K562 (cell line): Measurements from ENCODE around the gene CERS1. TPM values are rescaled to one million over a fixed set of nuclear protein-coding genes. Genes with fewer than 3 reads are reported as not detected.

Source experiments
- ATAC-seq: fragments of 200-7000 bp; cut with Tn5 transposase; 3 replicates; pipeline ENCODE4 v1.9.1; 2020; ENCODE audit warnings: moderate library complexity
- BruUV-seq: library from RNA; stranded (reverse); fragments of 400-500 nt; replicated peaks from 2 replicates; lab custom pipeline; 2021; lab: Mats Ljungman, UMichigan
- CTCF ChIA-PET: fragments of 300-600 bp; formaldehyde crosslinking; extraction: SDS; loops from one replicate; lab custom pipeline; 2021; ENCODE audit warnings: low intra/inter-chr PET ratio; lab: Yijun Ruan, JAX
- POLR2A ChIA-PET: fragments of 300-600, 350-650 bp; sonication (Branson Sonifier 250); formaldehyde crosslinking; extraction: SDS; loops from one replicate; lab custom pipeline; 2021; ENCODE audit warnings: antibody characterized with exemption, inconsistent platforms; lab: Yijun Ruan, JAX
- DNase-seq, 4 experiments: peaks; one replicate each; pipeline versions ENCODE4 v3.0.0 to v3.0.0-alpha.2; 2011 to 2018; ENCODE audit warnings: low spot score in 3 of 4, mixed read lengths in 3 of 4; ENCODE audit errors: extremely low read depth in 1 of 4
- FAIRE-seq: peaks from 2 replicates; lab custom pipeline; 2011; peaks lifted over from hg19 to GRCh38; lab: Jason Lieb, UNC
- H2AFZ ChIP-seq: 2 replicates; pipeline ENCODE4 v1.6.0; 2011; ENCODE audit warnings: low read depth, low read length, control low read depth, inconsistent platforms
- H3K27ac ChIP-seq: fragments of 200-600 bp; 3 replicates; pipeline ENCODE4 v1.8.0; 2011; ENCODE audit warnings: low read depth, mild to moderate bottlenecking, control low read depth, inconsistent platforms, low read length, moderate library complexity, mixed read lengths; ENCODE audit errors: extremely low read depth
- H3K27me3 ChIP-seq, 2 experiments: fragments of 300-600 bp in 1 of 2; 2 replicates in 1 of 2; 3 replicates in 1 of 2; pipeline versions ENCODE4 v1.6.0 to v1.8.0; 2011; ENCODE audit warnings: inconsistent platforms in 2 of 2, low read length in 2 of 2, mild to moderate bottlenecking in 1 of 2, mixed read lengths in 1 of 2, moderate library complexity in 1 of 2; ENCODE audit not compliant: control insufficient read depth in 2 of 2, insufficient read depth in 2 of 2
- H3K36me3 ChIP-seq: fragments of 300-600 bp; 3 replicates; pipeline ENCODE4 v1.8.0; 2011; ENCODE audit warnings: mild to moderate bottlenecking, low read length, inconsistent platforms; ENCODE audit not compliant: control insufficient read depth, insufficient read depth
- H3K4me1 ChIP-seq, 2 experiments: fragments of 200-600 bp in 1 of 2; replicated peaks in 1 of 2; 2 replicates in 1 of 2; 3 replicates in 1 of 2; pipeline versions ENCODE4 v1.5.1 to v1.8.0; 2011; ENCODE audit warnings: inconsistent platforms in 2 of 2, low read length in 2 of 2, mild to moderate bottlenecking in 1 of 2, mixed read lengths in 1 of 2, moderate library complexity in 1 of 2; ENCODE audit not compliant: control insufficient read depth in 2 of 2, insufficient read depth in 2 of 2
- H3K4me2 ChIP-seq: 2 replicates; pipeline ENCODE4 v1.6.1; 2011; ENCODE audit warnings: low read length, control low read depth, inconsistent platforms, mixed read lengths; ENCODE audit not compliant: insufficient read depth
- H3K4me3 ChIP-seq: fragments of 200-600 bp; sonication (generic), shearing (Covaris generic); 2 replicates; pipeline ENCODE4 v1.5.1; 2016; ENCODE audit warnings: control low read depth, inconsistent platforms
- H3K79me2 ChIP-seq: fragments of 200-600 bp; 3 replicates; pipeline ENCODE4 v1.8.0; 2011; ENCODE audit warnings: low read length, inconsistent platforms; ENCODE audit not compliant: control insufficient read depth, insufficient read depth
- H3K9ac ChIP-seq, 2 experiments: 2 replicates each; pipeline versions ENCODE4 v1.6.0 to v1.6.1; 2011; ENCODE audit warnings: low read depth in 2 of 2, low read length in 2 of 2, control low read depth in 1 of 2, inconsistent platforms in 1 of 2, mild to moderate bottlenecking in 1 of 2, mixed read lengths in 1 of 2; ENCODE audit not compliant: insufficient read depth in 1 of 2
- H3K9me1 ChIP-seq: one replicate; pipeline ENCODE4 v1.6.0; 2011; ENCODE audit warnings: inconsistent platforms, mild to moderate bottlenecking, low read length, moderate library complexity; ENCODE audit not compliant: control insufficient read depth, insufficient read depth
- H3K9me3 ChIP-seq: replicated peaks from 2 replicates; pipeline ENCODE4 v1.5.1; 2011; ENCODE audit warnings: low read depth, low read length, inconsistent platforms; ENCODE audit not compliant: control insufficient read depth, insufficient read depth
- H4K20me1 ChIP-seq: replicated peaks from 2 replicates; pipeline ENCODE4 v1.6.1; 2011; ENCODE audit warnings: low read length, inconsistent platforms, mixed read lengths; ENCODE audit not compliant: control insufficient read depth, insufficient read depth
- DPF2 ChIP-seq: fragments of 450-650 bp; IDR thresholded peaks from 2 replicates; pipeline ENCODE4 v1.6.1; 2016
- ELF4 ChIP-seq: fragments of 450-650 bp; formaldehyde crosslinking; IDR thresholded peaks from 2 replicates; pipeline ENCODE4 v1.4.0; 2022; ENCODE audit warnings: missing genetic modification characterization
- NRF1 ChIP-seq, 2 experiments: fragments of 450-650 bp; IDR thresholded peaks in 1 of 2; conservative IDR thresholded peaks in 1 of 2; 2 replicates each; pipeline ENCODE4 v1.6.1; 2014; ENCODE audit warnings: mild to moderate bottlenecking in 2 of 2
- OTX1 ChIP-seq: fragments of 450-650 bp; formaldehyde crosslinking; IDR thresholded peaks from 2 replicates; pipeline ENCODE4 v1.4.0; 2022; ENCODE audit warnings: mild to moderate bottlenecking
- TFAP4 ChIP-seq: sonication (generic); formaldehyde crosslinking; IDR thresholded peaks from 2 replicates; pipeline ENCODE4 v1.8.0; 2022; ENCODE audit warnings: missing genetic modification reagents, mild to moderate bottlenecking, moderate library complexity, borderline replicate concordance
- TSC22D4 ChIP-seq: fragments of 450-650 bp; IDR thresholded peaks from 2 replicates; pipeline ENCODE4 v1.6.1; 2016; ENCODE audit warnings: missing genetic modification characterization, missing biosample characterization, control low read depth
- ZBTB40 ChIP-seq, 2 experiments: fragments of 450-650 bp in 1 of 2; sonication (generic) in 1 of 2; formaldehyde crosslinking in 1 of 2; IDR thresholded peaks; 2 replicates each; pipeline versions ENCODE4 v1.7.1 to v1.9.0; 2016 to 2022; ENCODE audit warnings: inconsistent platforms in 1 of 2, mild to moderate bottlenecking in 1 of 2, missing genetic modification reagents in 1 of 2
- ZNF436 ChIP-seq: fragments of 250-450, 450-650 bp; sonication (Bioruptor Pico); formaldehyde crosslinking; IDR thresholded peaks from 2 replicates; pipeline ENCODE4 v1.7.0; 2020; ENCODE audit warnings: mild to moderate bottlenecking
- WGBS: fragments of 100-300 bp; shearing (Covaris generic); methylation state at CpG from one replicate; pipeline ENCODE4 v1.1.6; 2016; ENCODE audit warnings: low coverage, mixed read lengths; ENCODE audit not compliant: insufficient coverage; ENCODE audit errors: missing lambda C conversion rate; 5-methylcytosine and 5-hydroxymethylcytosine counted together
- in situ Hi-C: fragments of 300-500 bp; cut with MboI; formaldehyde crosslinking; loops from 4 replicates; pipeline ENCODE4 v1.15.0; 2018; ENCODE audit warnings: inconsistent platforms, mixed read lengths
- intact Hi-C: fragments of 100-400 bp; cut with micrococcal nuclease; formaldehyde crosslinking; loops from 2 replicates; pipeline ENCODE4 v1.14.2; 2022
- polyA plus RNA-seq, 8 experiments: library from polyadenylated mRNA; depleted of rRNA in 4 of 8; stranded (reverse) in 5 of 8; unstranded in 3 of 8; fragments of >200 nt; fragmentation: Nextera tagmentation in 2 of 8; fragmentation: Illumina TruSeq in 1 of 8; extraction: Ambion mirVana in 2 of 8; extraction: Trizol in 1 of 8; gene quantifications; 2 replicates each; pipeline versions ENCODE4 v1.2.1 to v1.2.3, GENCODE V29; 2011 to 2014; ENCODE audit warnings: inconsistent platforms in 1 of 8, missing spikeins in 1 of 8
- total RNA-seq, 7 experiments: library from RNA; depleted of rRNA in 6 of 7; stranded (reverse); fragments of >200 nt in 6 of 7; fragmentation: Illumina TruSeq in 2 of 7; extraction: Trizol in 2 of 7; gene quantifications; 2 replicates each; pipeline versions ENCODE4 v1.2.1 to v1.2.3, GENCODE V29; 2011 to 2021; ENCODE audit warnings: low replicate concordance in 1 of 7

The CERS1 gene
- total and polyA plus RNA-seq, 9 of the 15 experiments (the other 6 are each of a cell fraction or from before 2014, with no cell fraction given) = 0.33 to 1.5 (median 0.86) TPM; not detected in 2

GRCh38 chr19:18879579-18880373, 16.2 kb downstream of the CERS1 start:
- no peaks in the 10 kb centered on the region for H3K36me3 ChIP-seq
- WGBS = 5% methylated on average over 9 of the region's 13 CpGs
- in situ Hi-C loops = no loop called here
- peaks cover 12 to 40% of the 10 kb centered on the region in 2 experiments; a peak in 4 of 5 replicates for H3K4me1 ChIP-seq
- peak overlapping the region in 1 of 2 experiments; percentile 24; a peak in 1 of 4 replicates for H3K9ac ChIP-seq
- H2AFZ ChIP-seq = no peak overlapping the region
- no peak overlapping the region for H3K4me3 ChIP-seq
- FAIRE-seq = peak; percentile 95
- no peaks in the 10 kb centered on the region for H4K20me1 ChIP-seq
- intact Hi-C loops = no loop called here
- ATAC-seq = peak; percentile 96
- DNase-seq = peak; percentile 91 to 96 (median 96)
- H3K79me2 ChIP-seq = no peaks in the 10 kb centered on the region
- H3K27ac ChIP-seq = no peak overlapping the region
- CTCF ChIA-PET = no interaction called here
- POLR2A ChIA-PET = interaction anchor here (0.5 to 1.4 kb wide), 6 partner anchors 11 to 107 kb away, joined by 3 to 4 read pairs (median 3); no protein-coding TSS in a partner anchor
- H3K9me1 ChIP-seq = no peaks in the 10 kb centered on the region
- H3K4me2 ChIP-seq = peak overlapping the region; percentile 8
- BruUV-seq = no TSS peak
- H3K9me3 ChIP-seq = peaks cover 8% of the 10 kb centered on the region
- H3K27me3 ChIP-seq = no peaks in the 10 kb centered on the region
- TF ChIP-seq DPF2 = 0 out of 2 replicates have a peak, but pooled peaks have one; percentile 19
- TF ChIP-seq OTX1 (CRISPR knock-in tag) = no peak
- peak; percentile 21 to 41; a peak in 1 of 4 replicates for TF ChIP-seq NRF1 (conservative IDR thresholded peaks at IDR 0.05 in 1 of 2, IDR thresholded peaks at IDR 0.05 in 1 of 2)
- no peak for TF ChIP-seq ZNF436 (CRISPR knock-in tag)
- 0 out of 2 replicates have a peak, but pooled peaks have one; percentile 26 for TF ChIP-seq ELF4 (CRISPR knock-in tag)
- TF ChIP-seq TSC22D4 = no peak
- peak; percentile 83; the same call in 1 of the 2 replicates for TF ChIP-seq TFAP4 (CRISPR knock-in tag)
- no peak for TF ChIP-seq ZBTB40 (IDR thresholded peaks at IDR 0.05)
- TF ChIP-seq ZBTB40 (CRISPR knock-in tag; IDR thresholded peaks at IDR 0.05) = no peak
